Stimulated activated CD8-positive, alpha-beta memory T cell treated with anti-CD3 and anti-CD28 coated beads, Interleukin-4, amount 100 ng/mL, for 4 hours (primary cell): Measurements from ENCODE around the gene GPX8.
A peak's percentile ranks its signal among the peaks of the same experiment; 100 is the strongest.

Experiments
- DNase-seq, 2 donors: peaks; one replicate each; pipeline ENCODE4 v3.0.0-alpha.2; 2020; ENCODE audit warnings: low read depth in 2 of 2, low spot score in 1 of 2

Gene GPX8

GRCh38 chr5:55172051-55172899, 12.3 kb downstream of the GPX8 start:
- peak; percentile 24 to 31 for DNase-seq

- peak; percentile 35 to 56 for DNase-seq
Observed at GRCh38 chr5:55172937-55173686, 13.1 kb downstream of the GPX8 start, which contains the start of gene CDC20B. Gene CDC20B (minus strand): TSS chr5:55173177. CDS start chr5:55173000, 177 bp downstream.

- DNase-seq, result no peak
Observed at GRCh38 chr5:55173687-55174230, 13.8 kb downstream of the GPX8 start.

GRCh38 chr5:55175781-55176175, 15.8 kb downstream of the GPX8 start:
- DNase-seq, result no peak

GRCh38 chr5:55176176-55176818, 16.3 kb downstream of the GPX8 start:
- no peak for DNase-seq

GRCh38 chr5:55177078-55177477, 17.1 kb downstream of the GPX8 start:
- DNase-seq, result no peak

- no peak for DNase-seq
Observed at GRCh38 chr5:55180016-55180415, 20.0 kb downstream of the GPX8 start.

- DNase-seq, result no peak
Observed at GRCh38 chr5:55187370-55187769, 27.4 kb downstream of the GPX8 start.

- DNase-seq, result no peak
Observed at GRCh38 chr5:55188656-55189540, 28.9 kb downstream of the GPX8 start.

GRCh38 chr5:55191165-55191564, 31.2 kb downstream of the GPX8 start:
- DNase-seq, result no peak

- DNase-seq, result no peak
Observed at GRCh38 chr5:55205001-55205400, 45.0 kb downstream of the GPX8 start.

GRCh38 chr5:55211184-55211874, 51.4 kb downstream of the GPX8 start:
- DNase-seq, result no peak
